Endodermal cell (in vitro differentiated cells): ENCODE measurements around the gene PARP14. TPM values are rescaled to one million over a fixed set of nuclear protein-coding genes. Genes with fewer than 3 reads are reported as not detected.

Experiments used
- DNase-seq: peaks from one replicate; pipeline ENCODE4 v3.0.0-alpha.2; 2017
- H3K27ac ChIP-seq: 2 replicates; pipeline ENCODE4 v1.5.1; 2013; ENCODE audit warnings: mild to moderate bottlenecking, low read depth, low read length, moderate library complexity
- H3K27me3 ChIP-seq: 2 replicates; pipeline ENCODE4 v1.6.1; 2013; ENCODE audit warnings: mild to moderate bottlenecking, low read length, moderate library complexity; ENCODE audit not compliant: insufficient read depth, control insufficient read depth, poor library complexity, severe bottlenecking
- H3K36me3 ChIP-seq: 2 replicates; pipeline ENCODE4 v1.7.0; 2013; ENCODE audit warnings: mild to moderate bottlenecking, low read length, moderate library complexity; ENCODE audit not compliant: control insufficient read depth, insufficient read depth
- H3K4me1 ChIP-seq: one replicate; pipeline ENCODE4 v1.7.0; 2013; ENCODE audit warnings: low read length; ENCODE audit not compliant: control insufficient read depth, insufficient read depth
- H3K4me3 ChIP-seq: 2 replicates; pipeline ENCODE4 v1.5.1; 2013; ENCODE audit warnings: mild to moderate bottlenecking, low read length, moderate library complexity
- H3K9ac ChIP-seq: 2 replicates; pipeline ENCODE4 v1.6.1; 2013; ENCODE audit warnings: mild to moderate bottlenecking, low read length, moderate library complexity; ENCODE audit not compliant: poor library complexity, severe bottlenecking; ENCODE audit errors: extremely low read depth
- H3K9me3 ChIP-seq: 2 replicates; pipeline ENCODE4 v1.6.1; 2013; ENCODE audit warnings: mild to moderate bottlenecking, low read length, moderate library complexity; ENCODE audit not compliant: control insufficient read depth
- H3K27ac Mint-ChIP-seq: 2 replicates; pipeline ENCODE4 v1.8.0; 2020; ENCODE audit warnings: mixed read lengths
- H3K27me3 Mint-ChIP-seq: 2 replicates; pipeline ENCODE4 v1.8.0; 2021; ENCODE audit warnings: mild to moderate bottlenecking, mixed read lengths; ENCODE audit not compliant: insufficient read depth
- H3K36me3 Mint-ChIP-seq: 2 replicates; pipeline ENCODE4 v1.8.0; 2020; ENCODE audit warnings: low read depth, mixed read lengths
- H3K4me1 Mint-ChIP-seq: 2 replicates; pipeline ENCODE4 v1.8.0; 2020; ENCODE audit warnings: mixed read lengths
- H3K4me3 Mint-ChIP-seq: 2 replicates; pipeline ENCODE4 v1.8.0; 2020; ENCODE audit warnings: mild to moderate bottlenecking, moderate library complexity, mixed read lengths
- H3K9me3 Mint-ChIP-seq: 2 replicates; pipeline ENCODE4 v1.8.0; 2020; ENCODE audit warnings: mild to moderate bottlenecking, mixed read lengths
- WGBS, 2 experiments: methylation state at CpG; one replicate each; pipeline versions ENCODE4 v1.1.5 to v1.1.7; 2013; ENCODE audit warnings: missing lambda C conversion rate in 2 of 2, mixed read lengths in 1 of 2; ENCODE audit not compliant: insufficient coverage in 1 of 2, insufficient read length in 1 of 2; 5-methylcytosine and 5-hydroxymethylcytosine counted together
- total RNA-seq, 2 donors: library from RNA; stranded (reverse); fragmentation: NEBNext Ultra II Directional in 1 of 2; extraction: Animal tissue kit (Norgen Biotek cat#: 25700) in 1 of 2; gene quantifications; 2 replicates in 1 of 2; 3 replicates in 1 of 2; pipeline ENCODE4 v1.2.1, GENCODE V29; 2021
- TF ChIP-seq, protein P1 (sequence below): fragments of 200-600 bp; sonication (generic); conservative IDR thresholded peaks from 2 replicates; pipeline ENCODE4 v1.5.0; 2021; ENCODE audit warnings: antibody characterized with exemption, mild to moderate bottlenecking

The PARP14 gene
- total RNA-seq, 2 donors from 2014 or later: 16.4 to 19.1 TPM

DNA sequence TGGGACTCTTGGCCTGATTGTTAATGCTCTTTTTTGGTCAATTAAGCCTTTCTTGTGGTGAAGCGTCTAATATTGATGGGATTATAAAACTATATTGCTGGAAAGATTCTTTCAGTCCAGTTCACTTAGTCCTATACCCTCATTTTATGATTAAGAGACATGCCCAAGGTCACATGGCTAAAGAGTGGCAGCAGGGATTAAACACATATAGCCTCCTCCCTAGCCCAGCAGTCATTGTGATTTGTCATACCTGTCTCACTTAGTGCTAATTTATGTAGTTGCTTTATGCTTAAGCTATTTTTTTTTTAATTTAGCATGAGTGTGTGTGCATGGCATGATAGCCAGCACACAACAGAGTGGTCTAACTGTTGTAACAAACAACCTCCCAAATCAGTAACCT lies 9.5 kb downstream of the PARP14 start:
- H3K9ac ChIP-seq: no peak overlapping the region
- 100% methylated on average over 1 of the region's 1 CpG; no CpG with 5 or more reads in 1 of the 2 experiments for WGBS, 2 experiments
- H3K27me3 ChIP-seq: no peaks in the 10 kb centered on the region
- no peaks in the 10 kb centered on the region for H3K9me3 Mint-ChIP-seq
- no peak overlapping the region for H3K27ac ChIP-seq
- no peaks in the 10 kb centered on the region for H3K27me3 Mint-ChIP-seq
- no peaks in the 10 kb centered on the region for H3K4me1 ChIP-seq
- H3K4me1 Mint-ChIP-seq: peaks cover 5% of the 10 kb centered on the region
- H3K4me3 ChIP-seq: no peak overlapping the region
- no peaks in the 10 kb centered on the region for H3K36me3 ChIP-seq
- no peaks in the 10 kb centered on the region for H3K9me3 ChIP-seq
- DNase-seq: no peak
- no peak overlapping the region for H3K4me3 Mint-ChIP-seq
- peaks cover 22% of the 10 kb centered on the region for H3K36me3 Mint-ChIP-seq
- H3K27ac Mint-ChIP-seq: no peak overlapping the region
- TF ChIP-seq, protein P1, sequence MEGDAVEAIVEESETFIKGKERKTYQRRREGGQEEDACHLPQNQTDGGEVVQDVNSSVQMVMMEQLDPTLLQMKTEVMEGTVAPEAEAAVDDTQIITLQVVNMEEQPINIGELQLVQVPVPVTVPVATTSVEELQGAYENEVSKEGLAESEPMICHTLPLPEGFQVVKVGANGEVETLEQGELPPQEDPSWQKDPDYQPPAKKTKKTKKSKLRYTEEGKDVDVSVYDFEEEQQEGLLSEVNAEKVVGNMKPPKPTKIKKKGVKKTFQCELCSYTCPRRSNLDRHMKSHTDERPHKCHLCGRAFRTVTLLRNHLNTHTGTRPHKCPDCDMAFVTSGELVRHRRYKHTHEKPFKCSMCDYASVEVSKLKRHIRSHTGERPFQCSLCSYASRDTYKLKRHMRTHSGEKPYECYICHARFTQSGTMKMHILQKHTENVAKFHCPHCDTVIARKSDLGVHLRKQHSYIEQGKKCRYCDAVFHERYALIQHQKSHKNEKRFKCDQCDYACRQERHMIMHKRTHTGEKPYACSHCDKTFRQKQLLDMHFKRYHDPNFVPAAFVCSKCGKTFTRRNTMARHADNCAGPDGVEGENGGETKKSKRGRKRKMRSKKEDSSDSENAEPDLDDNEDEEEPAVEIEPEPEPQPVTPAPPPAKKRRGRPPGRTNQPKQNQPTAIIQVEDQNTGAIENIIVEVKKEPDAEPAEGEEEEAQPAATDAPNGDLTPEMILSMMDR: no peak

DNA sequence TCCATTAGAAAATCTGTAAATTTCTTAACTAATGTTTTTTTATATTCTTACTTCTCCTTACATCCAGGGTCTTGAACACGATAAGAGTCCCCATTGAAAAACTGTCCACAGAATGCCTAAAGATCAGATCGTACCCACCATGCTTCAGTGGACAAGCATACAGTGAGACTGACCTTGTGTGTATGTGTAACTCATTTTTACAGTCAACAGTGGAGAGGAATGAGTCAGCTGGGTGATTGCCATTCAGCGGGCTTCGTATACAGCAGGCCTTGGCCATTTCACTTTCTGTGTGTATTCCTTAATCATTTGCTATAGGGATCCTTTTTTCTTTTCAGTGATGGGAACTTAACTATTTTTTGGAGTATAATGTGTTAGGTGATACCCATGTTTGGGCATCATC lies 10.6 kb downstream of the PARP14 start:
- no peaks in the 10 kb centered on the region for H3K9me3 ChIP-seq
- no peaks in the 10 kb centered on the region for H3K9me3 Mint-ChIP-seq
- H3K4me1 Mint-ChIP-seq: peaks cover 5% of the 10 kb centered on the region
- no peaks in the 10 kb centered on the region for H3K4me1 ChIP-seq
- no peaks in the 10 kb centered on the region for H3K36me3 ChIP-seq
- H3K27ac ChIP-seq: no peak overlapping the region
- H3K9ac ChIP-seq: no peak overlapping the region
- H3K4me3 ChIP-seq: no peak overlapping the region
- no peak overlapping the region for H3K27ac Mint-ChIP-seq
- H3K27me3 Mint-ChIP-seq: no peaks in the 10 kb centered on the region
- peaks cover 19% of the 10 kb centered on the region for H3K36me3 Mint-ChIP-seq
- DNase-seq: no peak
- TF ChIP-seq, protein P1: no peak
- H3K27me3 ChIP-seq: no peaks in the 10 kb centered on the region
- WGBS, 2 experiments: 96% methylated on average over 4 of the region's 4 CpGs
- no peak overlapping the region for H3K4me3 Mint-ChIP-seq

DNA sequence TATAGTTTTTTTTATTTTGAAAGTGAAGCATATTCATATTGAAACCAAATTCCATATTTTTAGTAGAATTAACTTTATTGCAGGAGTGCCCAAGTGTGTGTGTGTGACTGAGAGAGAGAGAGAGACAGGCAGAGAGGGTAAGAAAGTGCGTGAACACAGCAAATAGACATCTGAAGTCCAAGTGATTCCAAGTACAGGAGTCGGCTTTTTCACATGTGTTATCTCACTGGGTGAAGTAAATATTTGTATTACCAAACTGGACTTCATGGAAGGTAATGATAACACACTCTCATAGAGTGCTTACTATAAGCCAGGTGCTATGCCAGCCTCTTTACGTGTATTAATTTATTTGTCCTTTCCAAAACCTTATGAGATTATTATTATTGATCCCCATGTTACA lies 12.0 kb downstream of the PARP14 start:
- TF ChIP-seq, protein P1: no peak
- H3K4me1 ChIP-seq: no peaks in the 10 kb centered on the region
- DNase-seq: no peak
- Mint-ChIP-seq H3K4me1 (peaks cover 5% of the 10 kb centered on the region), H3K27ac (no peak overlapping the region), H3K4me3 (no peak overlapping the region), H3K9me3 (no peaks in the 10 kb centered on the region), H3K27me3 (no peaks in the 10 kb centered on the region), H3K36me3 (peaks cover 9% of the 10 kb centered on the region)
- H3K4me3 ChIP-seq: no peak overlapping the region
- H3K27ac ChIP-seq: no peak overlapping the region
- no peak overlapping the region for H3K9ac ChIP-seq
- 95 to 100% methylated on average over 1 to 3 of the region's 3 CpGs for WGBS, 2 experiments
- no peaks in the 10 kb centered on the region for H3K27me3 ChIP-seq
- H3K9me3 ChIP-seq: no peaks in the 10 kb centered on the region
- no peaks in the 10 kb centered on the region for H3K36me3 ChIP-seq
